ENCODE measurements around the gene PLPP3.

PLPP3 gene

GRCh38 chr1:56511766-56512165 is 67.6 kb downstream of the PLPP3 start:
- TF ChIP-seq CTCF (IDR thresholded peaks at IDR 0.05; ENCODE audit: borderline replicate concordance, insufficient read depth, low read depth, low read length), result no peak
- no peak overlapping the region for H3K4me3 ChIP-seq (ENCODE audit: low read depth, low read length)

GRCh38 chr1:56511364-56511763 is 68.0 kb downstream of the PLPP3 start:
- H3K4me3 ChIP-seq (ENCODE audit: low read depth, low read length), result no peak overlapping the region
- TF ChIP-seq CTCF (IDR thresholded peaks at IDR 0.05; ENCODE audit: borderline replicate concordance, insufficient read depth, low read depth, low read length), result no peak

GRCh38 chr1:56510642-56511021 is 68.7 kb downstream of the PLPP3 start:
- no peak overlapping the region for H3K4me3 ChIP-seq (ENCODE audit: low read depth, low read length)
- no peak for TF ChIP-seq CTCF (IDR thresholded peaks at IDR 0.05; ENCODE audit: borderline replicate concordance, insufficient read depth, low read depth, low read length)

GRCh38 chr1:56509713-56510641 is 69.4 kb downstream of the PLPP3 start:
- no peak for TF ChIP-seq CTCF (IDR thresholded peaks at IDR 0.05; ENCODE audit: borderline replicate concordance, insufficient read depth, low read depth, low read length)
- H3K4me3 ChIP-seq (ENCODE audit: low read depth, low read length), result no peak overlapping the region

GRCh38 chr1:56508523-56508983 is 70.8 kb downstream of the PLPP3 start:
- no peak for TF ChIP-seq CTCF (IDR thresholded peaks at IDR 0.05; ENCODE audit: borderline replicate concordance, insufficient read depth, low read depth, low read length)
- H3K4me3 ChIP-seq (ENCODE audit: low read depth, low read length), result no peak overlapping the region

GRCh38 chr1:56507925-56508522 is 71.3 kb downstream of the PLPP3 start:
- no peak overlapping the region for H3K4me3 ChIP-seq (ENCODE audit: low read depth, low read length)
- no peak for TF ChIP-seq CTCF (IDR thresholded peaks at IDR 0.05; ENCODE audit: borderline replicate concordance, insufficient read depth, low read depth, low read length)
